Prostate gland (tissue), 2 donors: ENCODE results near the gene SEMA6B. TPM values are rescaled to one million over a fixed set of nuclear protein-coding genes. Genes with fewer than 3 reads are reported as not detected.

Source experiments
- DNase-seq: peaks from one replicate; pipeline ENCODE4 v3.0.0-alpha.2; 2019; ENCODE audit warnings: low spot score
- H3K27ac ChIP-seq, 2 donors: fragments of 200-600 bp; sonication (generic); 2 replicates each; pipeline ENCODE4 v1.5.1; 2017 to 2019
- H3K27me3 ChIP-seq: fragments of 200-600 bp; sonication (generic); replicated peaks from 2 replicates; pipeline ENCODE4 v1.5.1; 2019; ENCODE audit not compliant: insufficient read depth
- H3K36me3 ChIP-seq, 2 donors: fragments of 200-600 bp; sonication (generic); 1 replicate in 1 of 2; 2 replicates in 1 of 2; pipeline versions ENCODE4 v1.5.1 to v1.8.1; 2017 to 2019
- H3K4me1 ChIP-seq: fragments of 200-600 bp; sonication (generic); replicated peaks from 2 replicates; pipeline ENCODE4 v1.5.1; 2019
- H3K4me3 ChIP-seq, 2 donors: fragments of 200-600 bp; sonication (generic); 2 replicates each; pipeline ENCODE4 v1.5.1; 2017 to 2019
- H3K9me3 ChIP-seq: fragments of 200-600 bp; sonication (generic); 2 replicates; pipeline ENCODE4 v1.5.1; 2017
- POLR2A ChIP-seq: fragments of 450-650 bp; IDR thresholded peaks from one replicate; pipeline ENCODE4 v1.6.1; 2016; ENCODE audit warnings: antibody characterized with exemption, mild to moderate bottlenecking
- POLR2AphosphoS5 ChIP-seq: sonication (generic); formaldehyde crosslinking; IDR thresholded peaks from one replicate; pipeline ENCODE4 v1.6.1; 2017; ENCODE audit warnings: antibody characterized with exemption
- WGBS: methylation state at CpG from one replicate; pipeline ENCODE4 v1.1.5; 2018; 5-methylcytosine and 5-hydroxymethylcytosine counted together
- intact Hi-C: fragments of 100-400 bp; cut with DNase I; formaldehyde crosslinking; loops from one replicate; pipeline ENCODE4 v1.14.2; 2022
- total RNA-seq, 2 donors: library from RNA; depleted of rRNA; stranded (reverse); fragments of >200 nt; gene quantifications; one replicate each; pipeline ENCODE4 v1.1.0, GENCODE V29; 2016
- TF ChIP-seq, protein P1 (sequence below), 4 experiments: fragments of 200-600 bp in 2 of 4; fragments of 450-650 bp in 2 of 4; sonication (generic) in 2 of 4; IDR thresholded peaks; 1 replicate in 3 of 4; 2 replicates in 1 of 4; pipeline ENCODE4 v1.5.1; 2016 to 2019; ENCODE audit warnings: antibody characterized with exemption in 4 of 4, mild to moderate bottlenecking in 2 of 4, moderate library complexity in 2 of 4

SEMA6B gene
- total RNA-seq, 2 donors from 2014 or later, result 4.3 to 7.8 TPM

- 93% methylated on average over 34 of the region's 34 CpGs for WGBS
- no peak for DNase-seq
- TF ChIP-seq, protein P1, sequence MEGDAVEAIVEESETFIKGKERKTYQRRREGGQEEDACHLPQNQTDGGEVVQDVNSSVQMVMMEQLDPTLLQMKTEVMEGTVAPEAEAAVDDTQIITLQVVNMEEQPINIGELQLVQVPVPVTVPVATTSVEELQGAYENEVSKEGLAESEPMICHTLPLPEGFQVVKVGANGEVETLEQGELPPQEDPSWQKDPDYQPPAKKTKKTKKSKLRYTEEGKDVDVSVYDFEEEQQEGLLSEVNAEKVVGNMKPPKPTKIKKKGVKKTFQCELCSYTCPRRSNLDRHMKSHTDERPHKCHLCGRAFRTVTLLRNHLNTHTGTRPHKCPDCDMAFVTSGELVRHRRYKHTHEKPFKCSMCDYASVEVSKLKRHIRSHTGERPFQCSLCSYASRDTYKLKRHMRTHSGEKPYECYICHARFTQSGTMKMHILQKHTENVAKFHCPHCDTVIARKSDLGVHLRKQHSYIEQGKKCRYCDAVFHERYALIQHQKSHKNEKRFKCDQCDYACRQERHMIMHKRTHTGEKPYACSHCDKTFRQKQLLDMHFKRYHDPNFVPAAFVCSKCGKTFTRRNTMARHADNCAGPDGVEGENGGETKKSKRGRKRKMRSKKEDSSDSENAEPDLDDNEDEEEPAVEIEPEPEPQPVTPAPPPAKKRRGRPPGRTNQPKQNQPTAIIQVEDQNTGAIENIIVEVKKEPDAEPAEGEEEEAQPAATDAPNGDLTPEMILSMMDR (IDR thresholded peaks at IDR 0.05), result no peak
- TF ChIP-seq POLR2AphosphoS5 (no peak), POLR2A (no peak)
- no peak overlapping the region for H3K4me3 ChIP-seq
- no peaks in the 10 kb centered on the region for H3K9me3 ChIP-seq
- H3K27ac ChIP-seq, result no peak overlapping the region
- no peaks in the 10 kb centered on the region for H3K4me1 ChIP-seq
- H3K36me3 ChIP-seq, result no peaks in the 10 kb centered on the region
- H3K27me3 ChIP-seq, result no peaks in the 10 kb centered on the region
- intact Hi-C loops, result no loop called here
These were observed 53.7 kb downstream of the SEMA6B start for GRCh38 chr19:4505570-4506448.

DNA sequence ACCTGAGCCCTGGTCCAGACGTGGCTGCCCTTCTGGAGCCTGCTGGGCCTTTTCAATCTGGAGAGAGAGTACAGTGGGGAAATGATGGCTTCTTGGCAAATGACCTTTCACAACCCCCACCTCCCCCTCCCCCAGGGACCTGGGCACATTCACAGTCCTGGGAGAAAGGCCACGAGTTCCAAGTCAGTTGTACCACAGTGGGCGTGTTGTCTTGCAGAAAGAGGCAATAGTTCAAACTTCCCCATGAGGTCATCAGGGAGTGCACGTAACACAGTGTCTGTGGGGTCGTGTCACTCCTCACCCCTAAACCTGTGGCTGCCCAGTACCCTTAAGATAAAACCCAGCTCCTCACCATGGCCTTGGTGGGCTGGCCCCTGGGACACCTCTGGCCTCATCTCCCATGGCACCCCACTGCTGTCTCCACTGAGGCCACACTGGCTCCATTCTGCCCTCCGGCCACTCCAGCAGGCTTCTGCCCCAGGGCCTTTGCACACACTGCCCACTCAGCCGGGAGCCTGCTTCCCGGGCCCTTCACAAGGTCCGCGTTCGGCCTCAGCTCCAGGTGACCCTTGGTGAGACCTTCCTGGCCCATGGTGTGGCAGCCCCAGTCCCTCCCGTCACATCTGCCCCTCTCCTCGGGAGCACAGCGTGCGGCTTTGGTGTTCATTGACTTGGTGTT lies 54.5 kb downstream of the SEMA6B start:
- Histone ChIP-seq H3K36me3 (no peaks in the 10 kb centered on the region), H3K9me3 (no peaks in the 10 kb centered on the region), H3K27ac (no peak overlapping the region), H3K4me1 (no peaks in the 10 kb centered on the region), H3K4me3 (no peak overlapping the region), H3K27me3 (no peaks in the 10 kb centered on the region)
- TF ChIP-seq, protein P1 (IDR thresholded peaks at IDR 0.05), result no peak
- TF ChIP-seq POLR2A (no peak), POLR2AphosphoS5 (no peak)
- 78% methylated on average over 14 of the region's 15 CpGs for WGBS
- no peak for DNase-seq
- intact Hi-C loops, result no loop called here

DNA sequence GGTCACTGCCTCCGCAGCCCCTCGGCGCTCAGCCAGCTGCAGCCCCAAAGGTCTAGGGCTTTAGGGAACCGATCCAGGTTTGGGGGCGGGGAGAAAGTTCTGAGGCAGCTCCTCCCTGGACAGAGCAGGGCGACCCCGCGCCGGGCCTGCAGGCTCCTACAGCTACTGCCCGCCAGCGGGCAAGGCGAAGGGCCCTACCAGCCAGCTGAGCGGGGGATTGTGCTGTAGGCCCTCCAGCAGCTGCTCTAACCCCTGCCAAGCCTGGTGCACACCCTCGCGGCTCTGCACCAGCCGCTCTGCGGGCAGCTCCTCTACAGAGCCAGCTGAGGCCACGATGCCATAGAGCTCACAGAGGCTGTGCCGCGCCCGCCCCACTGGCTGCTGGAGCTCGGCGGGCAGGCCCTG lies 55.2 kb downstream of the SEMA6B start:
- H3K4me3 ChIP-seq, result no peak overlapping the region
- intact Hi-C loops, result no loop called here
- no peak for DNase-seq
- H3K36me3 ChIP-seq, result no peaks in the 10 kb centered on the region
- 86% methylated on average over 22 of the region's 23 CpGs for WGBS
- H3K27me3 ChIP-seq, result no peaks in the 10 kb centered on the region
- H3K9me3 ChIP-seq, result no peaks in the 10 kb centered on the region
- H3K4me1 ChIP-seq, result no peaks in the 10 kb centered on the region
- TF ChIP-seq POLR2A (no peak), POLR2AphosphoS5 (no peak)
- TF ChIP-seq, protein P1 (IDR thresholded peaks at IDR 0.05), result no peak
- no peak overlapping the region for H3K27ac ChIP-seq

- 80% methylated on average over 10 of the region's 10 CpGs for WGBS
These were observed 55.7 kb downstream of the SEMA6B start for GRCh38 chr19:4503825-4504170.

More at GRCh38 chr19:4503825-4504170, 55.7 kb downstream of the SEMA6B start:
- no peaks in the 10 kb centered on the region for H3K36me3 ChIP-seq
- H3K4me3 ChIP-seq, result no peak overlapping the region
- DNase-seq, result no peak
- no peaks in the 10 kb centered on the region for H3K9me3 ChIP-seq
- TF ChIP-seq POLR2AphosphoS5 (no peak), POLR2A (no peak)
- TF ChIP-seq, protein P1 (IDR thresholded peaks at IDR 0.05), result no peak
- H3K27me3 ChIP-seq, result no peaks in the 10 kb centered on the region
- no peaks in the 10 kb centered on the region for H3K4me1 ChIP-seq
- intact Hi-C loops, result no loop called here
- H3K27ac ChIP-seq, result no peak overlapping the region
